Mononuclear cell (primary cell): ENCODE results near the gene TLR3. TPM values are rescaled to one million over a fixed set of nuclear protein-coding genes. Genes with fewer than 3 reads are reported as not detected.
"Not testable (repeated sequence)": the region's sequence is repeated elsewhere in the genome, so short reads cannot be mapped to it uniquely, and the experiment has no call there.

ENCODE experiments used
- H3K27me3 ChIP-seq: 2 replicates; pipeline ENCODE4 v1.6.0; 2011; ENCODE audit warnings: low read length, control low read depth; ENCODE audit not compliant: insufficient read depth
- H3K4me1 ChIP-seq: 2 replicates; pipeline ENCODE4 v1.5.1; 2011; ENCODE audit warnings: mild to moderate bottlenecking, low read length, control low read depth; ENCODE audit not compliant: insufficient read depth
- H3K4me3 ChIP-seq: 2 replicates; pipeline ENCODE4 v1.5.1; 2011; ENCODE audit warnings: mild to moderate bottlenecking, low read length, moderate library complexity
- H3K9me3 ChIP-seq: 2 replicates; pipeline ENCODE4 v1.5.1; 2011; ENCODE audit warnings: low read depth, mild to moderate bottlenecking, control low read depth, low read length
- total RNA-seq: library from RNA; depleted of rRNA; stranded (reverse); fragments of >200 nt; gene quantifications from one replicate; pipeline ENCODE4 v1.2.3, GENCODE V29; 2012

Gene TLR3
- total RNA-seq, 1 donor = 0.63 TPM

DNA sequence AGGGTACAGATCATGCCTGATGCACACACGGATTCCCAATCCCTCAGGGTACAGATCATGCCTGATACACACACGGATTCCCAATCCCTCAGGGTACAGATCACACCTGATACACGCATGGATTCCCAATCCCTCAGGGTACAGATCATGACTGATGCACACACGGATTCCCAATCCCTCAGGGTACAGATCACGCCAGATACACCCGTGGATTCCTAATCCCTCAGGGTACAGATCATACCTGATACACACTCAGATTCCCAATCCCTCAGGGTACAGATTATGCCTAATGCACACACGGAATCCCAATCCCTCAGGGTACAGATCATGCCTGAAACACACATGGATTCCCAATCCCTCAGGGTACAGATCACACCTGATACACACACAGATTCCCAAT, 34.3 kb upstream of the TLR3 start:
- not testable (repeated sequence) for H3K27me3 ChIP-seq, H3K4me3 ChIP-seq, H3K4me1 ChIP-seq
- H3K9me3 ChIP-seq = peaks cover 10% of the 10 kb centered on the region

DNA sequence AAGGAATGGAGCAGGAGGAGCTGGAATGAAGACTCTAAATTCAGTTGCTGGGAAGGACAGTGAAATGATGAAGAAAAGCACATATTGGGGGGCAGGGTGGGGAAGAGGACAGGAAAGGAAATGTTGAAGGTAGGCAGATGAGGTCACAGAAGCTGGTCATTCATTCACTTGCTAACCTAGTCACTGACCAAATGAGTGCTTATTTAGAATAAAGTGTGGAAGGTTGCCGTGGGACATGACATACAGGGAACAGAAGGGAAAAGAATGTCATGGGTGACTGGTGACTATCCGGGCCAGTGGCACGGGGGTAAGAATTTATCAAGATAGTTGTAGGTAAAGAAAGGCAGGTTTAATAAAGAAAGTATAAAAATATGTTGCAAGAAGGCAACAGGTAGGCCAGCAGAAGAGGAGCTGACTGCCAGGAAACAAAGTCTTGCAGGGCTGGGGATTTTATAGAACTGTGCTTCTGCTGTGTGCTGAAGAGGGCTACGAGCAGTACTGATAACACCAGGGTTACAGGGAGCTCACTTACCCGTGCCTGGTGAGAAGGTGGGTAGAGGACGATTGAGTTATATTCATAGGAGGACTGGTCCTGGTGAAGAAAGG, 31.9 kb upstream of the TLR3 start:
- Histone ChIP-seq H3K27me3 (peaks cover 5% of the 10 kb centered on the region), H3K9me3 (peaks cover 10% of the 10 kb centered on the region), H3K4me3 (no peak overlapping the region), H3K4me1 (no peaks in the 10 kb centered on the region)

DNA sequence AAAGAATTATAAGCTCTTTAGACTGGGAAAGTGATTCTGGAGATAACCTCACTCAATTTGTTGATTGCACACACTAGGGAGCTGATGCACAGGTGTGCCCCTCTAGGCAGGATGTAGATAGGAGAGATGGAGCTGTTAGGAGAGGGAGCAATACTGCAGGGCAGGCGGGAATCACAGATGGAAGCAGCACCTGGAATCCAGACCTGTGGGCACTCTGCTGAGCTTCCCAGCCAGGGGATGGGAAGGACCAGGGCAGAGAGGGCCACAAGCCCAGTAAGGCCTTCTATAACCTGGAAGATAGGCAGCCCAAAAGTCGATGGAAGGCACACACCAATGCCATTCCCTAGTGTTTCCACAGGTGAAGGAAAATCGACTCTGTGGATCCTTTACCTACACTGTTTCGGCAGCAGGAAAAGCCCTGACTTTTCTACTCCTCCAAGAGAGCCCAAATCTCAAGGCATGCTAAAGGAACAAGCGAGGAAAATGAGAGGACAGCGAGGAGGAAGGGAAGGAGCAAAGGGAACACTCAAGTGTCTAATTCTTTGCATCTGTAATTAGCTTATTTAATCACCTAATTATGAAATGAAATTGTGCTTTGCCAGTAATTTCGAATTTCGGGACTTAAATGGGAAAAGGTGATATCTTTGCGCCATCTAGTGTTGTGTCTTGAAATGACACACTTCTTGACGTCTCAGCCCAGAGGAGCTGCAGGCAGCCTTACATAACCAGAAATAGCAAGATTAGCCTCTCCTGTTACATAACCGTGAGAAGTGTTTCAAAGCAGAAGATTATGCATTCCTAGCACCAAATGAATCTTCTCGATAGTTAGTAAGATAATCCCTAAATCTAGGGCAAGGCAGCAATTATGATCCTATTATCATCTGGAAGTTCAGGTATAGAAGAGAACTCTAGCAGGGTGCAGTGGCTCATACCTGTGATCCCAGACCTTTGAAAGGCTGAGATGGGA, 31.0 kb upstream of the TLR3 start:
- Histone ChIP-seq H3K27me3 (peaks cover 5% of the 10 kb centered on the region), H3K4me3 (no peak overlapping the region), H3K4me1 (no peaks in the 10 kb centered on the region), H3K9me3 (peaks cover 10% of the 10 kb centered on the region)

DNA sequence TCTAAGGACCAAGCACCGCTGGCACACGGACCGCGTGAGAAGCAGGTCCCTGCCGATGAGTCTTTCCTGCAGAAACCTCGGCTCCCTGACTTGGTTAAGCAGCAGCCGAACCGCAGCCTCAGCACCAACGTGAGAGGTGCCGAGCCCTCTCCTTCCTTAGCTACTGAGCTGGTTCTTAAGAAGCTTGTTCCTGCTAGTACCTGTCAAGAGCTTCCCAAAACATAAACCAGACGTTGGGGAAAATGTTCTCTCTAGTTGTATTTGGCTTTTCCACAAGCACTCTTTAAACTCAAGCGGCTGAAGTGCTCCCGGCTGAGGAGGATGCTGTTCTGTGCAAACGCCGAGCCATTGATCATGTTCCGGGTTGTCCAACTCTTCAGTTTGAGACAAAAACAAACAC, 29.3 kb upstream of the TLR3 start:
- no peaks in the 10 kb centered on the region for H3K4me1 ChIP-seq
- H3K9me3 ChIP-seq = peaks cover 5% of the 10 kb centered on the region

DNA sequence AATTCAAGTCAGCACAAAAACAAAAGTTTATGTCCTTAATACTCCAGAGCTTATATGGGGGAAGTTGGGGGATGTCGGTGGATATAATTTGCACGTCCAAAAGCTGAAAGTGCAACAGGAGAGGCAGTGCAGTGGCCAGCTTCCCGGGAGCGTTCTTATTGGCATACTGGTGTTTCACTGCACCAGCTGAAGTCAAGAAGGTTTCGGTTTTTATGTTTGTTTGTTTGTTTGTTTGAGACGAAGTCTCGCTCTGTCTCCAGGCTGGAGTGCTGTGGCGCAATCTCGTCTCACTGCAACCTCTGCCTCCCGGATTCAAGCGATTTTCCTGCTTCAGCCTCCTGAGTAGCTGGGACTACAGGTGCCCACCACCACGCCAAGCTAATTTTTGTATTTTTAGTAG, 28.6 kb upstream of the TLR3 start:
- Histone ChIP-seq H3K4me3 (no peak overlapping the region), H3K27me3 (peaks cover 2% of the 10 kb centered on the region), H3K9me3 (no peaks in the 10 kb centered on the region), H3K4me1 (no peaks in the 10 kb centered on the region)

More for the DNA sequence above, 29.3 kb upstream of the TLR3 start:
- H3K4me3 ChIP-seq = no peak overlapping the region
- H3K27me3 ChIP-seq = peaks cover 5% of the 10 kb centered on the region

DNA sequence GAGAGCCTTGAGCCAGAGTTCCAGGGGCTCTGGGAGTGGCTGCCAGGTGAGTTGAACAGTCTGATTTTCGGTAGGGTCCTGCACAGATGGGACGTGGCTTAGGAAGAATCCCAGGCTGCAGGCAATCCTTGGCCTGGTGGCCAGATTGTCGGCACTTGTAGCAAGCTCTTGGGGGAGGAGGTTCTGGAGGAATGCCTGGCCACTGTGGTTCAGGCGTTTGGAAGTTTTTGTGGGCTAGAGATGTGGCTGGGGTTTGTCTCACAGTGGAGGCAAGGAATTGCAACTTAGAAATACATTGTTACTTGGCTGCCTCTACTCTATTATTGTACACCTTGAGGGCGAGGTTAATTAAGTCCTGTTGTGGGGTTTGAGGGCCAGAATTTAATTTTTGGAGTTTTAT, 21.5 kb upstream of the TLR3 start:
- not testable (repeated sequence) for H3K9me3 ChIP-seq, H3K4me1 ChIP-seq, H3K27me3 ChIP-seq, H3K4me3 ChIP-seq

DNA sequence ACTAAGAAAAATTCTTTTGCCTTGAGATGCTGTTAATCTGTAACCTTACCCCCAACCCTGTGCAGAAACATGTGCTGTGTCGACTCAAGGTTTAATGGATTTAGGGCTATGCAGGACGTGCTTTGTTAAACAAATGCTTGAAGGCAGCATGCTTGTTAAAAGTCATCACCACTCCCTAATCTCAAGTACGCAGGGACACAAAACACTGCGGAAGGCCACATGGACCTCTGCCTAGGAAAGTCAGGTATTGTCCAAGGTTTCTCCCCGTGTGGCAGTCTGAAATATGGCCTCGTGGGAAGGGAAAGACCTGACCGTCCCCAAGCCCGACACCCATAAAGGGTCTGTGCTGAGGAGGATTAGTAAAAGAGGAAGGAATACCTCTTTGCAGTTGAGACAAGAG, 18.8 kb upstream of the TLR3 start:
- H3K4me3 ChIP-seq, H3K4me1 ChIP-seq, H3K27me3 ChIP-seq, H3K9me3 ChIP-seq: not testable (repeated sequence)

DNA sequence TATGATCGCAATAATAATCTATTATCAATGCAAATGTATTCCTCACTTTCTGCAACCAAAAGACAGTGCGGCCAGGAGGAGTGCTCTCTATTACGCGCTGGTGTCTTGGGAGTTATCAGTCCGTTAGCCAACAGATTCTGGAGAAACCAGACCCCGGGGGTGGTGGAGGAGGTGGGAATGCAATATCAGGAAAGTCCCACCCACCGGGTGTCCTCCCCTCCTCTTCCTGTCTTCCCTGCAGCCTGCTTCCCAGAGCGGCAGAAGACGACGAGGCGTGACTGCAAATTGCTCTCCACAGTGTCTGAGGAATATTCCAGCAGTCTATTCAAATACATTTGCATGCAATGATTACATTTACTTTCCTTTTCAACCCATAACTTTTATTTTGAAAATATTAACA, 17.9 kb upstream of the TLR3 start:
- Histone ChIP-seq H3K27me3 (no peaks in the 10 kb centered on the region), H3K4me3 (no peak overlapping the region), H3K4me1 (no peaks in the 10 kb centered on the region), H3K9me3 (no peaks in the 10 kb centered on the region)

DNA sequence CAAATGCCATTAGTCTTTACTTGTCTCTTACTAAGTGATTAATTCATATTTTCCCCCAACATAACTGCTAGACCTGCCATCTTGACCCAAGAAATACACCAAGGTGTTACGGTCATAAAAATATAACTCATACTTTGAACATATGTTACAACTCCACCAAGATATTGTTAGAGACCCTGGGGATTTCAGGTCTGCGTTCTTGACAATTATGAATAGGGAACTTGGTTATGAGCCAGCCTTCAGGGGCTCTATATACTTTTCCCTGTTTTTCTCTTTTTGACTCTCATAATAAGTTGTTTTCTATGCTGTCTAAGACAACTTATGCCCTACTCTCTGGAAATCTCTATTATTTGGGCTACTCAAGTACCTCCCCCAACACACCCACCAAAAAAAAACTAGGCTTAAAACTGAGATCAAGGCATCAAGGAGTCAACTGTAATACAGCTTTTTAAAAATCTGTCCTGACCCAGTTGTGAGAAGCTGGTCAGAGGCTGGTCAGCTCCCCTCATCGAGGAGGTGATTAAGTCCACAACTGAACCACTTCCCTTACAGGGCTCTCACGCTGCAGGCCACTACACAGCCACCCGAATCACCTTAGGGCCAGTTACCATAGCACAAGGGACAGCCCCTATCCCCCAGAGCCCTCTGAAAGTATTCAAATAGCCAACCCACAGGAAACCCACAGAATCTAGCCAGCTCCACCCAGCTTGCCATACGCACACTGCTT, 10.5 kb upstream of the TLR3 start:
- Histone ChIP-seq H3K9me3 (no peaks in the 10 kb centered on the region), H3K4me1 (peaks cover 7% of the 10 kb centered on the region), H3K27me3 (peaks cover 8% of the 10 kb centered on the region), H3K4me3 (no peak overlapping the region)

DNA sequence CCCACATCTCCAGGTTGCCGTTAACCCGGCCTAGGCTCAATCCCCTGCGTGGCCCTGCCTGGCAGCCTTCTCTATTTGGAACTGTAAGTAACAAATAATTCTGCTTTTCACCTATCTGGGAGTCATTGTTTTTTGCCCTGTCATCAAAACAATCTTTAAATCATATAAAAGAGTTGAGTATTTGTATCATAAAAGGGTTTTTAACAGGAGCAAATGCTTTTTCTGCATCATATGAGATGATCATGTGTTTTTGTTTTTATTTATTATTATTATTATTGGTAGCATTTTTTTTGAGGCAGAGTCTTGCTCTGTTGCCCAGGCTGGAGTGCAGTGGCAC, 10.0 kb upstream of the TLR3 start:
- H3K27me3 ChIP-seq = peaks cover 8% of the 10 kb centered on the region
- no peaks in the 10 kb centered on the region for H3K9me3 ChIP-seq
- peaks cover 7% of the 10 kb centered on the region for H3K4me1 ChIP-seq
- H3K4me3 ChIP-seq = no peak overlapping the region

DNA sequence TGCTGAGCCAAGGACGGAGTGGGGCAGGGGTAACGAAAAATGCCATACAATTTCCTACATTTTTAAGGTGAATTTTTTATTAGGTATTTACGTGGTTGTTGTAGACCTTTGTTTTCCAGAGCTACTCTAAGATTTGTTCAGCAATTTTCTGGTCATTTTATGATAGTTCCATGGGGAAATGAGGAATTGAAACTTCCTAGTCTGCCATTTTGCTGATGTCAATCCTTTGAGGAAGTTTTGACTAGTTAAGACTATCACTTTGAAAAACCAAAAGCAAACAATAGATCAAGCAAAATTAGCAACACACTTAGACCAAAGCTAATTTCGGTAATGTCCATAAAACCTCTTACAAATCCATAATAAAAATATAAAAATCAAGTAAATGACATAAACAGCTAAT, 7.0 kb upstream of the TLR3 start:
- H3K27me3 ChIP-seq = peaks cover 8% of the 10 kb centered on the region
- no peaks in the 10 kb centered on the region for H3K9me3 ChIP-seq
- no peak overlapping the region for H3K4me3 ChIP-seq
- peaks cover 7% of the 10 kb centered on the region for H3K4me1 ChIP-seq

DNA sequence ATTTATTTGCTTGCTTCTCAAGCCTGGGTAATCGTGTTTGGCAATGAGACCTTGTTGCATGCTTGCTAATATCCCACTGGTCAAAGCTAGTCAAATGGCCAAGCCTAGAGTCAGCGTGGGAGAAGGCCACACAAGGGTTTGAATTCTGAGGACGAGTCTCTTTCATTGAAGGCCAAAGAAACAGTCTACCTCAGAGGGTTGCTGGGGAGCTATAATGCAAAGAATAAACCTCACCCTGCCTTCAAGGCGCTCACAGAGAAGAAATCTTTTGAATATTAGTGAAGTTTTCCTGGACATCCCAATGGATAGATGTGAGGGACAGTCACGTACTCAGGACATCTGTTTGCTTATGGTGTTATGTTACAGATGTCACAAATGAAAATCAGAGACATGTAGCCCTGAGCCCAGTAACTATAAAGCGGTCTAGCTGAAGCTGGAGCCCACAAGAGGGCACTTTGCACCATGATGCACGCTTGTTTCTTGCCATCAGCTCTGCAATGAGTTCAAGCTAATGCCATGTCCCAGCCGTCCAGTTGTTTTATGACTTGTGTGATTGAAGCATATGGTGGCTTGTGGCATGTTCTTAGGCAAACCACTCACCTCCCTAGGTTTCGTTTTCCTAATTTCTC, 1.1 kb upstream of the TLR3 start:
- peak overlapping the region; percentile 52 for H3K4me3 ChIP-seq
- H3K4me1 ChIP-seq = peaks cover 10% of the 10 kb centered on the region
- no peaks in the 10 kb centered on the region for H3K9me3 ChIP-seq
- H3K27me3 ChIP-seq = peaks cover 5% of the 10 kb centered on the region

DNA sequence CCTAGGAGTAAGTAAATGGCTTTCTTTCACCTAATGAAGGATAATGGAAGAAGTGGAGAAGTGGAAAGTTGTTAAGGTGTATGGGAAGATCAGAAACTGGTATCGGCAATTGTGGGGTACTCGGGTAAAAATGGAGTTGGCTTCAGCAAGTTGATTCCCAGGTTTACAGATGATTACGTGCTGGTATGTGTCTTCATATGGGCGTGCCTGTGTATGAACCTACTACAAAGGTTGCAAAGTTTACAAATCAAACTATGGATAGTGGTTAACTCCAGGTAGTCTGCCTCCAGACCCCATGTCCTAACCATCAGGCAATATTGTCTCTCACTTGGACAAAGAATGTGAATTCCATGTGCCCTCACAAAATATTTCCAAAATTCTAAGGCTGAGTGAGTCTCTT, 773 bp downstream of the TLR3 start:
- H3K4me1 ChIP-seq = peaks cover 10% of the 10 kb centered on the region
- no peaks in the 10 kb centered on the region for H3K9me3 ChIP-seq
- H3K27me3 ChIP-seq = no peaks in the 10 kb centered on the region
- H3K4me3 ChIP-seq = no peak overlapping the region

DNA sequence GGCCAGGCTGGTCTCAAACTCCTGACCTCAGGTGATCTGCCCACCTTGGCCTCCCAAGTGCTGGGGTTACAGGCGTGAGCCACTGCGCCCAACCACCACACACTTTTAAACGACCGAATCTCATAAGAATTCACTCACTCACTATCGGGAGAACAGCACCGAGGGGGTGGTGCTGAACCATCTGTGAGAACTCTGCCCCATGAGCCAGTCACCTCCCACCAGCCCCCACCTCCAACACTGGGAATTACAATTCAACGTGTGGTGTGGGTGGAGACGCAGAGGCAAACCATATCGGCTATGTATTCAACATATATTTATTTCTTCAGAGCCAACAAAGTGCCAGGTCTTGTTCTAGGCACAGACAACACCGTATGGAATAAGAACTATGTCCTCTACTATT, 3.6 kb downstream of the TLR3 start:
- H3K27me3 ChIP-seq = no peaks in the 10 kb centered on the region
- H3K4me3 ChIP-seq = no peak overlapping the region
- H3K4me1 ChIP-seq = peaks cover 10% of the 10 kb centered on the region
- no peaks in the 10 kb centered on the region for H3K9me3 ChIP-seq

DNA sequence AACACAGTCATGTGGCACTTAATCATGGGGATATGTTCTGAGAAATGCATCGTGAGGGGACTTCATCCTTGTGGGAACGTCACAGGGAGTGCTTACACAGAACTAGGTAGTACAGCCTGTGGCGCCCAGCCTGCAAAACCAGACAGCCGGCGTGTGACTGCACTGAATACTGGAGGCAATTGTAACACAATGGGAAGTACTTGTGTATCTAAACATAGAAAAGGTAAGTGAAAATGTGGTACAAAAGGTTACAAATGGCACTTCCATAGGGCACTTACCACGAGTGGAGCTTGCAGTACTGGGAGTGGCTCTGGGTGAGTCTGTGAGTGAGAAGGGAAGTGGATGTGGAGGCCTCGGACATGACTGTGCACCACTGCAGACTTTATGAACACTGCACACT, 5.2 kb downstream of the TLR3 start:
- Histone ChIP-seq H3K9me3 (no peaks in the 10 kb centered on the region), H3K4me1 (no peaks in the 10 kb centered on the region), H3K4me3 (no peak overlapping the region), H3K27me3 (no peaks in the 10 kb centered on the region)
